Hindlimb muscle (tissue), 1 donor: Measurements from ENCODE around the gene MR1. TPM values are rescaled to one million over a fixed set of nuclear protein-coding genes. Genes with fewer than 3 reads are reported as not detected.

Source experiments
- DNase-seq: peaks from one replicate; pipeline ENCODE4 v3.0.0-alpha.2; 2013
- polyA plus RNA-seq: library from polyadenylated mRNA; unstranded; fragments of 120-200 nt; gene quantifications from one replicate; pipeline ENCODE4 v1.2.1, GENCODE V29; 2013; ENCODE audit not compliant: insufficient read length

MR1 gene
- polyA plus RNA-seq: 3.3 TPM

DNA sequence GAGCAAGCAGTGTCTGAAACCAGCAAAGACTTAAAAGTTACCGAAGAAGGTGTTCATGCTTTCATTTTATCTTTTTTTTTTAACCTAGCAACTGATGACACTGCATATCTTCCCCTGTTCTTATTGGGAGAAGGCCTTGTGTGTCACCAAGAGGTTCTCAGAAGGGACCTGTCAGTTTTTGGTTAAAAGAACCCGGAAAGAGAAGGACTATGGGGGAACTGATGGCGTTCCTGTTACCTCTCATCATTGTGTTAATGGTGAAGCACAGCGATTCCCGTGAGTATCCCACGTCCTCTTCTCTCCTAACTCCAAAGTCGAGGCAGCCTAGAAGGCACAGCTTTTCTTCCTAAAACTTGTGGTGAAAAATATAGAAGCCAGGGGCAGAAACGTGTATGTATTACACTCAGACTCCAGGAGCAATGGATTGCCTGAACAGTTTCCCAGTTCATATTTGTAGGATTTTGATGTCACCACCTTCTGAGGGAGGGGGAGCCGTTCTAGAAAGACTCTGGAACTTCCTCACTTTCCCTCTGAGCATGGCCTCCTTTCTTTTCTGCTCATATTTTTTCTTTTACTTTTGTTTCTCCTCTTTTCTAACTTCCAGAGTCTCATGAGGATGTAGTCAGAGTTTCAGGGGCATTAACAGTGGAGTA, at the start of gene MR1:
MR1 (plus strand) TSS at position 185 of the 653 bp plus-strand sequence; CDS start at position 210, 25 bp downstream.
- DNase-seq: peak; percentile 81

DNA sequence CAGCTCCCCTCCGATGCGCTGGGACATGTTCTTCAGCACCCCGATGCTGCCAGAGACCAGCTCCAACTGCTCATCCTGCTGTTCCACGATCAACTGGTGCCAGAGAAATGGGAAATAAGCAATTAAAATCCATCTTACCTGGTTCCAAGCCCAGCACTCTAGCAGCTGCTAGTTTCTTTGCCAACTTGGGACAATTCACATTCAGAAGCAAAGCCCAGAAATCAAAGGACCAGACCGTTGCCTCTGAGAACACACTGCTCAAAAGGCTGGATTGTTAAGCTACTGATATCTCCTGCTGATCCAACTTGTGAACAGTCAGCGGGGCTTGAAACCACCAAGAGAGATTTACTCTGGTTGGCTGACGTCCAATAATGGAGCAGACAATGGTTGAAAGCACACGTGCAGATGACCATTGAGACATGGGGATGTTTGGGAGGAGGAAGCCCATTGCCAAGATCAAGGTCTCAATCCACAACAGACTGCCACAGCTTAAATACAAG, 45.5 kb upstream of the MR1 start:
- no peak for DNase-seq

DNA sequence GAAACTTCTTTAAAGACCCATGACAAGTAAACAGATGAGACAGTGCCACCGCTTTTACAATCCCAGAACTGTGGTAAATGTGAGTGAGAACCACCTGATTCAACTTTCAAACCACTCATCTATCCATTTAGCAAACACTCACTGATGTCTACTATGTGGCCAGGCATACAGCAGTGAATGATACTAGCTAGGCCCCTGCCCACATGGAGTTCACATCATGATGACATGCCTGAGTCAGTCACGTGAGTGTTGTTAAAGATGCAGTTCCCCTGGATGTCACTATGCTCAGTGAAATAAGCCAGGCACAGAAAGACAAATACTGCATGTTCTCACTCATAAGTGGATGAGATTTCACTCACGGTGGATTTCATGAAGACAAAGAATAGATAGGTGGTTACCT, 39.5 kb upstream of the MR1 start:
- no peak for DNase-seq

GRCh38 chr1:180997843-180998504, 35.8 kb upstream of the MR1 start:
- no peak for DNase-seq

DNA sequence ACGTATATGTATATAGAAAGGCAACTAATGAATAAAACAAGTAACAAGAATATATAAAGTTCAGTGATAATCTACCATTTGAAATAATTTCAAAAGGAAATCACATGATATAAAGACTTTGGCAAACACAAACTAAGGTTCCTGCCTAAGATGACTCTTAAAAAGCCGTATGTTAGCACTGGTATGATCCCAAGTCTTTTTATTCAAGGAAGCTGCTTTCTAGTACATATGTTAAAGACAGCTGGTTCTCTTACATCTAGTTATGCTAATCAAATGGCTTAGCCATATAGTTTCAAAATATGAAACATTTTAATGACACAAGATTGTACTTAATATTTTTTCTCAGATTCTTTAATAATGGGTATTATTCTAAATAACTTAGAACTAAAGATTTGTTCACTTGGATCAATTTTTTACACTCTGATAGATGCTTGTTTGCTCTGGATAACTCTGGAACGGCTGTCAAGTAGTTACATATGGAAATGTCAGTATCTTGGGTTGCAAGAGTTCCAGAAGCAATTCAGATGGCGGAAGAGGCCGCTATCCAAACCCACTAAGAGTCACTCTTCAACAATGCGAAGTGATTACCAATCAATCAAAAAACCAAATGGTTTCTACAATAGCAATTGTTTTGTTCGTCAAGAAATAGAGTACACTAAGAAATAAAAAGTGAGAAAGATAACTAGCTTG, 32.5 kb upstream of the MR1 start:
- DNase-seq: no peak

DNA sequence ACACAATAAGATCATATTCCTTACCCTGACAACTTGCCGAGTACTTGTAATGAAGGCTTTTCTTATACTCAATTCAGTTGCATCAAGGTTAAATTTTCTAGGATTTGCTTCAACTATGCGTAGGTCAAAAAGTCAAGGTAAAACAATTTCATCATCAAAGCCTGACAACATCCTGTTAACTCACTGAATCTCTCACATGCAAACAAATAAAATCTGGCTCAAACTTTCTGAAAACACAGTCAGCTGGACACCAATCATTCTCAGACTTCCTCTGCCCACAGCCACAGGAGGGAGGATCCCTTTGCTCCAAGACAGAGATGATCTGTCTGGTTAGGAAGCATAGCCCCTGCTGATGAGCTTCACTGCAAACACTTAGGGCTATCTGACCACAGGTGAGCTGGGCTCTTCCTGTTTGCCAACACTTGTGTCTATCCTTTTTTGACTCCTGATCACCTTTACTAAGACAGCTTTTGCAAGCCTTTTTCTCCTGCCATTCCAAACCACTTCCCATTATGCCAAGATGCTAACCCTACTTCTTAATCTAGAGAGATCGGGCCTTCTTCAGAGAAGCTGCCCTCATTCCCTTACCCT, 31.1 kb upstream of the MR1 start:
- no peak for DNase-seq

DNA sequence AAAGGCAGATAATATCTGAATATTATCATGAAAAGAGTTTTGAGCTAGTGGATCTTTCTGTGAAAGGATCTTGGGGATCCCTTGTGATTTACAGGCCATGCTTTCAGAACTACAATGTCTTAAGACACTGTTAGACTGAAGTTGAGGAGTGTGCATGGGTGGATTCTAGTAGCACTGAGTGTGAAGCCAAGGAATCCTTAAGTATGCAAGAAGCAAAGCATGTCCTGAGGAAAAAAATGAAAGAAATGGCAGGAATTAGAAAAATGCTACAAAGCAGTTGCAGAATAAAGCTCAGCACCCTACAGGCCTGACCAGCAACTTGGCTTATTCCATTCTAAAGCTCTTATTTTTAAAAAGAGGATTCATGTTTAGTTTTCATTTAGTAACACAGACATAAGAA, 23.0 kb upstream of the MR1 start:
- DNase-seq: no peak

GRCh38 chr1:181011301-181012202, 22.2 kb upstream of the MR1 start:
- no peak for DNase-seq

GRCh38 chr1:181012203-181012745, 21.5 kb upstream of the MR1 start:
- DNase-seq: no peak

- DNase-seq: no peak
These were observed 20.6 kb upstream of the MR1 start for GRCh38 chr1:181013144-181013543.

GRCh38 chr1:181014477-181015250, 19.1 kb upstream of the MR1 start:
- no peak for DNase-seq

GRCh38 chr1:181015251-181015615, 18.6 kb upstream of the MR1 start:
- DNase-seq: no peak

GRCh38 chr1:181016563-181016962, 17.2 kb upstream of the MR1 start:
- no peak for DNase-seq

- no peak for DNase-seq
These were observed 14.7 kb upstream of the MR1 start for GRCh38 chr1:181018901-181019681.

DNA sequence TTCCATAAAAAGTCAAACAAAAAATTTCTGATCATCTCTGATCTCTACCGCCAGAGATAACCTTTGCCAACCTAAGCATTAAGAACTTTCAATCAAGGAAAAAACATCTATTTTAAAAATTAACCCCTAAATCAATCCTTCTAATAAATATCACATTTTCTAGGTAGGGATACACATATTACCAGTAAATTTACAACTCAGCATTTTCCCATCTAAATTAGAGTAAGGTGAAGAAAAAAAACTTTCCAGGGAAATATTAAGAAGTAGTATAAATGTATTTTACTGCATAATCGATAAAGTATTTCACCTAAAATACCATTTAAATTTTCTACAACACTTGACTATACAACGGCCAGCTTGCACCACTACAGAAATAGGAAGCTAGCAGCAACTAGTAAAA, 12.6 kb upstream of the MR1 start:
- DNase-seq: no peak

GRCh38 chr1:181021811-181022434, 11.9 kb upstream of the MR1 start:
- DNase-seq: peak; percentile 67

DNA sequence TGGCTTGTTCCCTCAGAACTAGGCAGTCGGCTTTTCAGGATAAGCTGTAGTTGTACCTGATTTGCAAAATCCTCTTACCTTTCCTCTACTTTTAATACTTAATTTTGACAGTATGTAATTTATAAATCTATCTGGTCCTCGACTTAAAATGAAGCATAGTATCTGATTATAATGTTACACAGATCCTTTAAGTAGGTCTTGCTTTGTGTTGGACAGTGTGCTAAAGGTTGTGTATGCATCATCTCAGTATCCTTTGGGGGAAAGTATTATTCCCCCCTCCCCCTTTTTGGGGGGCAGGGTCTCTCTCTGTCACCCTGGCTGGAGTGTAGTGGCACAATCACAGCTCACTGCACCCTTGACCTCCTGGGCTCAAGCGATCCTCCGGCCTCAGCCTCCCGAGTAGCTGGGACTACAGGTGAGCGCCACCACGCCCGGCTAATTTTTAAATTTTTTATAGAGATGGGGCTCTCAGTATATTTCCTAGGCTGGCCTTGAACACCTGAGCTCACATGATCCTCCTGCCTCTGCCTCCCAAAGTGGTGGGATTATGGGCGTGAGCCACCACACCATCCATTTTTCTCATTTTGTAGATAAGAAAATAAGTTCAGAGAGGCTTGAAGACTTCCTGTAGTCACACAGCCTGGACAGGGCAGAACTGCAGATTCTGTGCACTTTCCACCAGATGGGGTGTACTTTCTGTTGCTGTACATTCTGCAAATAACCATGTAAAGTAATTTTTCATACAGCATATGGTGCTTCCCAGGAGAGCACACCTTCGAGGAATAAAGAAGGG, 10.3 kb upstream of the MR1 start:
- no peak for DNase-seq

DNA sequence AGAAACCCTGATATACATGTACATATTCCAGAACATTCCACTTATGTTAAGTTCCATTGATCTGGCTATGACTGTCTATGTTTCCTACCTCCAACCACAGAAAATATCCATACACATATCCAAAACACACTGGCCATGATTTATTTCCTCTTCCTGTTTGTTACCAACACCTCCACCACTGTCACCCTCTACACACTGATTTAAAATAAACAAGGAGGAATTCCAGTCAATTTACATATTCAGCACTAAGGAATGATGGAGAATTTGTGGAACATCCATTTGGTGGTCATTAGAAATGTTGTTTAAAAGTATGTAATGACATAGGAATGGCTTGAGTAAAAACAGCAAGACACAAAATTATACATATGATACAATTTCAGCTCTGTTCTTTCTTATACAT, 5.6 kb upstream of the MR1 start:
- no peak for DNase-seq

DNA sequence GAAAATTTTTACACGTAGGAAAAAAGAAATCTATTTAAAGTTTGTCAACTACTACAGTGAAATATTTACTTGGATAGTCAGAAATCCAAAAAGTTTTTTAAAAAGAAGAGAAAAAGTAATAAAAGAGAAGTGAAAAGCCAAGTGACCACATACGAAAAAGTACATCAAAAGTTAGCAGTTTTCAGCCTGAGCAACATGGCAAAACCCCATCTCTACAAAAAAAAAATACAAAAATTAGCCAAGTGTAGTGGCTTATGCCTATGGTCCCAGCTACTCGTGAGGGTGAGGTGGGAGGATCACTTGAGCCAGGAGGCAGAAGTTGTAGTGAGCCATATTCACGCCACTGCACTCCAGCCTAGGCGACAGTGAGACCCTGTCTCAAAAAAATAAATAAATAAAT, 5.2 kb upstream of the MR1 start:
- no peak for DNase-seq
